ENCODE measurements around the gene SPATS2. TPM values are rescaled to one million over a fixed set of nuclear protein-coding genes. Genes with fewer than 3 reads are reported as not detected.
"Not testable (repeated sequence)": the region's sequence is repeated elsewhere in the genome, so short reads cannot be mapped to it uniquely, and the experiment has no call there.

SPATS2 gene
- polyA plus RNA-seq, 3 donors, result 4.8 to 13.4 (median 5.0) TPM

DNA sequence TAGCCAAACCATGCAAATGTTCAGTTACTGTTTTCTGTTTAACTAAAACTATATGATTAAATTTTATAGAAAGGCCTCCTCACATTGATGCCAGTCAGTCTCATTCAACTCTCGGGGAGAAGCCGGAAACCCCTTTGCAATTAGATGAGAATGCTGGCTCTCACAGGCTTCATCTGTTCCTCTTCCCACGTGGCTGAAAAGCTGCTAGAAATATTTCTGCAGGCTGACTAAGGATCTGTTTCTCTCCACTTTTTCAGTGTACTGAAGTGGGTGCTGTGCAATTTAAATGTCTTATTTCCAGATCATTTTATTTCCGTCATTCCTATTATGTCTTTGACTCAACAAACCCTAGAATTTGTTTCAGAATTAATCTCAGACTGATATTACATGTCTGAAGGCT, 154.1 kb downstream of the SPATS2 start:
- H3K27ac ChIP-seq (ENCODE audit: low read depth, low read length), result no peak overlapping the region
- WGBS, 3 donors, result 54 to 92% (median 91%) methylated on average over 4 of the region's 4 CpGs

- 48 to 83% (median 82%) methylated on average over 6 of the region's 6 CpGs for WGBS, 3 donors
- no peak overlapping the region for H3K27ac ChIP-seq (ENCODE audit: low read depth, low read length)
Measured at GRCh38 chr12:49524660-49525324, 157.5 kb downstream of the SPATS2 start.

DNA sequence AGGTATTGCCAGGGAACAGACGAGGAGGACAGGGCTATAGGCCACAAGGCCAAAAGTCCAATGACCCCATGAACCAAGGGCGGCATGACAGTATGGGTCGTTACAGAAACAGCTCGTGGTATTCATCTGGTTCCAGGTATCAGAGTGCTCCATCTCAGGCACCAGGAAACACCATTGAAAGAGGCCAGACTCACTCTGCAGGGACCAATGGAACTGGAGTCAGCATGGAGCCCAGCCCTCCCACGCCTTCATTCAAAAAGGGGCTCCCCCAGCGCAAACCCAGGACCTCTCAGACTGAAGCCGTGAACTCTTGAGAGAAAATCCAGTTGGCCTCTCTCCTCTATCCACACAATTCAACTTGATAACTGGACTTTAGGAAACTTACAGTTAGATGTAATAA, 158.7 kb downstream of the SPATS2 start:
- H3K27ac ChIP-seq (ENCODE audit: low read depth, low read length), result no peak overlapping the region
- 95 to 96% (median 96%) methylated on average over 7 of the region's 7 CpGs for WGBS, 3 donors

DNA sequence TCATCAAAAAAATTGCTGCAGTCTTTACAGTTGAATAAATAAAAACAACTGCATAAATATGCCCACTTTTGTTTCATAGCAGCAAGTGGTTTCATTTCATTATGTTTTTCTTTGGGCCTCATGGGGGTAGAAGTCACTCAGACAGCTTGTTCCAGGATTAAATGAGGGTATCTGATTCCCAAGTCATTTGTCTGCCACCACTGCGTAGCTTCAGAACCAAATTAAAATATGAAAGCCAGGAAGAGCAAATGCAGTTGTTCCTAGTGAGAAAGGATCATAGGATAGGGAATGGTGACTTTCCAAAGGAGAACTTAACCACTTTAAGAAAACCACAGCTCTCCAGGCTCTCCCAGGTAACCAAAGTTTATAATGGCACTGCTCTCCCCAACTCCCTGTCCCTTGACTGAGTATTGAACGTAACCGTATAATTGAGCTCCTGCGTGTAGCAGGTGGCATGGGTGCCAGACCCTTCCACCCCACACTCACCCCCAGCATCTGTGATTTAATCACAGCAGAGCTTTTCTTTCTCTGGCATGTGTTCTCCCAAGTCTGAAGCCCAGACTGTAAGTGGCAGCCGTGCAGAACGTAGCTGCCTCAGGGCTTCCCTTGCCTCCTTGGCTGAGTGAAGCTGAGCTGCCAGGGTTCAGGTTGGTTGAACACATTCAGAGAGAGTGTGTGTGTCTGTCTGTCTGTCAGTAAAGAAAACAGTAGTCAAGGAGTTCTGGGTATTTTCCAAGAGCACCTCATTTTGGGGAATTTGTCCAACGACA, 160.3 kb downstream of the SPATS2 start:
- H3K27ac ChIP-seq (ENCODE audit: low read depth, low read length), result no peak overlapping the region
- 69 to 97% (median 93%) methylated on average over 7 of the region's 7 CpGs for WGBS, 3 donors

DNA sequence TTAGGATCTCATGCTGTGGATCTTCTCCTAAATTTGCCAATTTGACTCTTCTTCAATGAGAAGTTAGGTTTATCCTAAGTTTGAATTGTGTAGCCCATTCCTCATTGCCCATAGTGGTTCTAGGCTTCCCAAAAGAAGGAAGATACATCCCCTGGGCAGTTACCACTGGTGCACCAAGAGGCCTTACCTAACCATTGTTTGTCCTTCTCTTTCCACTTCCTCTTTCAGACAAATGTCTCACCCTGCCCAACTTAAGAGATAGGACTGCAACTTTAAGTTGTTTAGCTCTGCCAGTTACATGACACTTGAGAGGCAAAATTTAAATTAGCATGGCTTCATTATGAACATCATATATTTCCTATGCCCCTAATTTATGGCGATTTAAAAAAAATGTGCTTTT, 162.2 kb downstream of the SPATS2 start:
- 84 to 91% (median 88%) methylated on average over 1 of the region's 1 CpG for WGBS, 3 donors
- no peak overlapping the region for H3K27ac ChIP-seq (ENCODE audit: low read depth, low read length)

- 33 to 83% (median 82%) methylated on average over 2 of the region's 2 CpGs for WGBS, 3 donors
- H3K27ac ChIP-seq (ENCODE audit: low read depth, low read length), result no peak overlapping the region
Measured at GRCh38 chr12:49531745-49532144, 164.5 kb downstream of the SPATS2 start.

- no peak overlapping the region for H3K27ac ChIP-seq (ENCODE audit: low read depth, low read length)
- 46 to 92% (median 86%) methylated on average over 10 of the region's 10 CpGs for WGBS, 3 donors
Measured at GRCh38 chr12:49533331-49533730, 166.1 kb downstream of the SPATS2 start.

GRCh38 chr12:49534122-49534521, 166.9 kb downstream of the SPATS2 start:
- H3K27ac ChIP-seq (ENCODE audit: low read depth, low read length), result not testable (repeated sequence)
- WGBS, 3 donors, result 84 to 95% (median 90%) methylated on average over 5 of the region's 5 CpGs

DNA sequence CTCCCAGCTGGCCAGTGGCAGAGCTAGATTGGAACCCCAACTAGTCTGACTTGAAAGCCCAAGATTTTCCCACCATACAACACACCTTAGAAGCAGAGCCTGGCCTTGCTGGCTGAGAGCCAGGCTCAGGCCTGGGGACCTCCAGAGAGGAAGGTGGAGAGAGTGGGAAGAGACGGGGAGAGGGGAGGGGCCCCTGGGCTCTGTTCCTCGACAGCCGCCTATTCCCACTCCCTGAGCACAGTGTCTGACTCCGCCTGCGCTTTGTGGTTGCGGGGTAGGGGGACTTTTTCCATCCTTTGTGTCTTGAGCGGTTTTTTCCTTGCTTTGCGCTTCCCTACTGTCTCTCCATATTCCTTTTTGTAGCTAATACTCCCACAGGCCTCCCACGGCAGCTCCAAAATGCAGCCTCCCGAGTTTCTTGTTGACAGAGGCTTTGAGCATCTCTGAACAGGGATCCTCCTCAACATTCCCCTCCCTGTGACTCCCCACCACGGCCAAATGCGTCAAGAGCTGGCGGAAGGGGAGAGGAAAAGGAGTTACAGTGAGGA, 167.5 kb downstream of the SPATS2 start:
- whole genome bisulfite sequencing, 3 donors, result 54 to 83% (median 66%) methylated on average over 12 to 13 of the region's 13 CpGs
- no peak overlapping the region for H3K27ac ChIP-seq (ENCODE audit: low read depth, low read length)

- no peak overlapping the region for H3K27ac ChIP-seq (ENCODE audit: low read depth, low read length)
- 87 to 93% (median 88%) methylated on average over 6 of the region's 6 CpGs for WGBS, 3 donors
Measured at GRCh38 chr12:49535921-49536525, 168.8 kb downstream of the SPATS2 start.

GRCh38 chr12:49536526-49537071, 169.3 kb downstream of the SPATS2 start:
- WGBS, 3 donors, result 47 to 63% (median 56%) methylated on average over 3 of the region's 3 CpGs
- H3K27ac ChIP-seq (ENCODE audit: low read depth, low read length), result no peak overlapping the region

DNA sequence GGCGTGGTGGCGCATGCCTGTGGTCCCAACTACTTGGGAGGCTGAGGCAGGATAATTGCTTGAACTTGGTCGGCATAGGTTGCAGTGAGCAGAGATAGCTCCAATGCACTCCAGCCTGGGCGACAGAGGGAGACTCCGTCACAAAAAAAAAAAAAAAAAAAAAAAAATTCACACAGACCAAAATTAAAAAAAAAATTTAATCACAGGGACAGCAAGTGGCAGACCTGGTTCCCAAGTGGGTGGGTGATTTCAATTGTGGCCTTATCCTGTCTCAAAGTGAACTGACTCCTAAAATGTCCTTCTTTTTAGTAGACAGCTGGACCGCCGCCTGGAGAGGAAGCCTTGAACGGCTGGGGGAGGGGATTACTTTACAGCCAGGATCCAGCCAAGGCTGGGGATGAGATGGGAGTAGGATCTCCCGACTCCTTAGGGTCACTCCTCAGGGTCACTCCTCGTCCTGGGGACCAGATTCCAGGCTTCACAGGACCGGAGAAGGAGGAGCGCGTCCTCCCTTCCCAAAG, 170.0 kb downstream of the SPATS2 start:
- H3K27ac ChIP-seq (ENCODE audit: low read depth, low read length), result no peak overlapping the region
- WGBS, 3 donors, result 22 to 31% (median 24%) methylated on average over 13 of the region's 13 CpGs

- no peak overlapping the region for H3K27ac ChIP-seq (ENCODE audit: low read depth, low read length)
- 1% methylated on average over 38 to 61 of the region's 61 CpGs for WGBS, 3 donors
Measured at GRCh38 chr12:49537752-49538509, 170.7 kb downstream of the SPATS2 start.

DNA sequence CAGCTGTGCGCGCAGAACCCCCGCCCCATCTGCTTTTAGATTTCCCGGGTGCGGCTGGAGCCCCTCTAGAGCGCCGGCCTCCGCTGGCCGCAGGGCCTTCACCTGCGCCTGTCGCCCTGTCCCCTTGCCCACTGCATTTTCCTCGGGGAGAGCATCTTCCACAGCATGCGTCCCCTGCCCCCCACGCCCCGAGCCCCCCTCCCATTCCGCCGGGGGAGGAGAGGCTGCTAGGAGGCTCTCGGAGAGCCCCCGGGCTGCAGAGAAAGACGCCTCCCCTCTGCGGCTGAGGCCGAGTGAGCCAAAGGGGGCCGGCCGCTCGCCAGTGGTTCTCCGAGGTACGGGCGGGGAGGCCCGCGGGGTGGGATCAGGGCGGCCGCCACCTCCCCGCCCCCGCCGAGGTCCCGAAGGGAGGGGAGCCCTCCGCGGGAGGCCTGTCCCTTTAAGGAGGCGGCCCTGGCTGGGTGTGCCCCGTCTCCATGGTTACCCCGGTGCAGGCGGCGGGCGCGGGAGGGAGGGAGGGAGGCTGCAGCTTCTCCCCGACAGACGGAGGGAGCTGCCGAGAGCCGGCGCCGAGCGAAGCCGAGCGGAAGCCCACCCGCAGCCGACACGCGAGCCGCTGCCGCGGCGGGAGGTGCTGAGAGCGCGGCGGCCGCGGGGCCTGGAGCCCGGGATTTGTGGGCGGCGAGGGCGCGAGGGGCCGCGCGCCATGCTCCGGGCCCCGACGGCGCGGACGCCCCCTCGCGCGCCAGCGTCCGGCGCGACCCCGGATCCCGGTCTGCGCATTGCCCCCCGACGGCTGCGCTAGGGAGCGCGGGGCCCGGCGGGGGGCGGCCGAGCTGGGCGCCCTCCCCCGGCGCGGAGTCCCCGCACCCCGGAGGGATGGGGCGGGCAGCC, 171.5 kb downstream of the SPATS2 start, which contains the start of gene KCNH3:
TSS of gene KCNH3 (plus strand) at position 521 of the 894 bp plus-strand sequence. CDS start 387 bp downstream, outside the sequence.
- H3K27ac ChIP-seq (ENCODE audit: low read depth, low read length), result no peak within 1 kb of the TSS
- WGBS, 3 donors, result 0 to 2% (median 1%) methylated on average over 66 to 99 of the region's 107 CpGs

GRCh38 chr12:49539406-49540228, 172.4 kb downstream of the SPATS2 start:
- 14 to 41% (median 14%) methylated on average over 35 to 47 of the region's 47 CpGs for WGBS, 3 donors
- no peak overlapping the region for H3K27ac ChIP-seq (ENCODE audit: low read depth, low read length)
